HG03342 (cell line): ENCODE data around the gene CCDC68.

ENCODE experiments used
- ATAC-seq: cut with Tn5 transposase; IDR thresholded peaks from one replicate; pipeline ENCODE4 v1.9.1; 2021; ENCODE audit warnings: mild to moderate bottlenecking, moderate library complexity; ENCODE audit not compliant: unreplicated experiment

CCDC68 gene

GRCh38 chr18:54923339-54923956 lies 35.8 kb downstream of the CCDC68 start:
- ATAC-seq: no peak

- ATAC-seq: no peak
Measured at GRCh38 chr18:54919412-54919811, 39.8 kb downstream of the CCDC68 start.

GRCh38 chr18:54918060-54918459 lies 41.2 kb downstream of the CCDC68 start:
- no peak for ATAC-seq

- ATAC-seq: no peak
Measured at GRCh38 chr18:54916507-54916906, 42.8 kb downstream of the CCDC68 start.

GRCh38 chr18:54914816-54915215 lies 44.4 kb downstream of the CCDC68 start:
- no peak for ATAC-seq

GRCh38 chr18:54911551-54911950 lies 47.7 kb downstream of the CCDC68 start:
- no peak for ATAC-seq

GRCh38 chr18:54910161-54910919 lies 48.9 kb downstream of the CCDC68 start:
- no peak for ATAC-seq

- no peak for ATAC-seq
Measured at GRCh38 chr18:54909538-54909937, 49.7 kb downstream of the CCDC68 start.

- no peak for ATAC-seq
Measured at GRCh38 chr18:54906331-54907185, 52.7 kb downstream of the CCDC68 start.

GRCh38 chr18:54905629-54906028 lies 53.6 kb downstream of the CCDC68 start:
- ATAC-seq: no peak

GRCh38 chr18:54904581-54904980 lies 54.7 kb downstream of the CCDC68 start:
- ATAC-seq: no peak

- no peak for ATAC-seq
Measured at GRCh38 chr18:54900290-54900689, 59.0 kb downstream of the CCDC68 start.

GRCh38 chr18:54899500-54899899 lies 59.8 kb downstream of the CCDC68 start:
- no peak for ATAC-seq

- ATAC-seq: no peak
Measured at GRCh38 chr18:54888933-54889332, 70.3 kb downstream of the CCDC68 start.

- ATAC-seq: no peak
Measured at GRCh38 chr18:54888378-54888777, 70.9 kb downstream of the CCDC68 start.

- no peak for ATAC-seq
Measured at GRCh38 chr18:54883816-54884604, 75.3 kb downstream of the CCDC68 start.

- no peak for ATAC-seq
Measured at GRCh38 chr18:54882318-54882717, 76.9 kb downstream of the CCDC68 start.

GRCh38 chr18:54881229-54881768 lies 78.0 kb downstream of the CCDC68 start:
- ATAC-seq: no peak

- no peak for ATAC-seq
Measured at GRCh38 chr18:54880395-54881105, 78.7 kb downstream of the CCDC68 start.

- no peak for ATAC-seq
Measured at GRCh38 chr18:54879691-54880090, 79.6 kb downstream of the CCDC68 start.
